ENCODE results near the gene SLX4.
"Not testable (repeated sequence)": the region's sequence is repeated elsewhere in the genome, so short reads cannot be mapped to it uniquely, and the experiment has no call there.

The SLX4 gene

GRCh38 chr16:3612510-3613466 lies 1.4 kb upstream of the SLX4 start:
- Histone ChIP-seq H3K27ac (ENCODE audit: low read depth in 2 of 2, low read length in 2 of 2) (no peak overlapping the region), H3K9me3 (ENCODE audit: control insufficient read depth in 2 of 2, low read length in 2 of 2) (no peaks in the 10 kb centered on the region), H3K4me3 (ENCODE audit: low read length in 2 of 2) (peak overlapping the region; percentile 91 to 95), H3K9ac (ENCODE audit: low read depth in 1 of 2, low read length in 2 of 2) (peak overlapping the region in 1 of 2 donors; percentile 94), H3K27me3 (ENCODE audit: control insufficient read depth in 2 of 2, insufficient read depth in 2 of 2, low read length in 2 of 2) (no peaks in the 10 kb centered on the region), H3K36me3 (ENCODE audit: control insufficient read depth in 2 of 2, insufficient read depth in 2 of 2, low read length in 2 of 2) (no peaks in the 10 kb centered on the region), H3K4me1 (ENCODE audit: control insufficient read depth in 2 of 2, insufficient read depth in 2 of 2, low read length in 2 of 2) (peaks cover 11 to 16% of the 10 kb centered on the region in 2 donors)

- Histone ChIP-seq H3K27ac (ENCODE audit: low read depth in 2 of 2, low read length in 2 of 2) (no peak overlapping the region), H3K9ac (ENCODE audit: low read depth in 1 of 2, low read length in 2 of 2) (peak overlapping the region; percentile 88 to 89), H3K4me1 (ENCODE audit: control insufficient read depth in 2 of 2, insufficient read depth in 2 of 2, low read length in 2 of 2) (peaks cover 11 to 16% of the 10 kb centered on the region in 2 donors)
Observed at GRCh38 chr16:3610698-3611145, 684 bp downstream of the SLX4 start.

GRCh38 chr16:3609895-3610697 lies 1.3 kb downstream of the SLX4 start:
- H3K9me3 ChIP-seq (ENCODE audit: control insufficient read depth in 2 of 2, low read length in 2 of 2), result no peaks in the 10 kb centered on the region
- H3K4me3 ChIP-seq (ENCODE audit: low read length in 2 of 2), result peak overlapping the region; percentile 73 to 91
- H3K27ac ChIP-seq (ENCODE audit: low read depth in 2 of 2, low read length in 2 of 2), result no peak overlapping the region

More at GRCh38 chr16:3610698-3611145, 684 bp downstream of the SLX4 start:
- Histone ChIP-seq H3K4me3 (ENCODE audit: low read length in 2 of 2) (peak overlapping the region; percentile 73 to 91), H3K36me3 (ENCODE audit: control insufficient read depth in 2 of 2, insufficient read depth in 2 of 2, low read length in 2 of 2) (no peaks in the 10 kb centered on the region), H3K27me3 (ENCODE audit: control insufficient read depth in 2 of 2, insufficient read depth in 2 of 2, low read length in 2 of 2) (no peaks in the 10 kb centered on the region), H3K9me3 (ENCODE audit: control insufficient read depth in 2 of 2, low read length in 2 of 2) (no peaks in the 10 kb centered on the region)

GRCh38 chr16:3608976-3609375 lies 2.4 kb downstream of the SLX4 start:
- not testable (repeated sequence) for H3K9ac ChIP-seq (ENCODE audit: low read depth in 1 of 2, low read length in 2 of 2); H3K9me3 ChIP-seq (ENCODE audit: control insufficient read depth in 2 of 2, low read length in 2 of 2); H3K27ac ChIP-seq (ENCODE audit: low read depth in 2 of 2, low read length in 2 of 2); H3K4me3 ChIP-seq (ENCODE audit: low read length in 2 of 2); H3K27me3 ChIP-seq (ENCODE audit: control insufficient read depth in 2 of 2, insufficient read depth in 2 of 2, low read length in 2 of 2); H3K36me3 ChIP-seq (ENCODE audit: control insufficient read depth in 2 of 2, insufficient read depth in 2 of 2, low read length in 2 of 2)
- peaks cover 11 to 16% of the 10 kb centered on the region in 2 donors for H3K4me1 ChIP-seq (ENCODE audit: control insufficient read depth in 2 of 2, insufficient read depth in 2 of 2, low read length in 2 of 2)

More at GRCh38 chr16:3609895-3610697, 1.3 kb downstream of the SLX4 start:
- no peaks in the 10 kb centered on the region for H3K36me3 ChIP-seq (ENCODE audit: control insufficient read depth in 2 of 2, insufficient read depth in 2 of 2, low read length in 2 of 2)
- H3K4me1 ChIP-seq (ENCODE audit: control insufficient read depth in 2 of 2, insufficient read depth in 2 of 2, low read length in 2 of 2), result peaks cover 11 to 16% of the 10 kb centered on the region in 2 donors
- peak overlapping the region; percentile 88 to 89 for H3K9ac ChIP-seq (ENCODE audit: low read depth in 1 of 2, low read length in 2 of 2)
- H3K27me3 ChIP-seq (ENCODE audit: control insufficient read depth in 2 of 2, insufficient read depth in 2 of 2, low read length in 2 of 2), result no peaks in the 10 kb centered on the region

- Histone ChIP-seq H3K9me3 (ENCODE audit: control insufficient read depth in 2 of 2, low read length in 2 of 2) (no peaks in the 10 kb centered on the region), H3K36me3 (ENCODE audit: control insufficient read depth in 2 of 2, insufficient read depth in 2 of 2, low read length in 2 of 2) (peaks cover 0 to 2% of the 10 kb centered on the region in 2 donors), H3K9ac (ENCODE audit: low read depth in 1 of 2, low read length in 2 of 2) (no peak overlapping the region), H3K27me3 (ENCODE audit: control insufficient read depth in 2 of 2, insufficient read depth in 2 of 2, low read length in 2 of 2) (no peaks in the 10 kb centered on the region), H3K4me3 (ENCODE audit: low read length in 2 of 2) (no peak overlapping the region), H3K4me1 (ENCODE audit: control insufficient read depth in 2 of 2, insufficient read depth in 2 of 2, low read length in 2 of 2) (peaks cover 11 to 15% of the 10 kb centered on the region in 2 donors), H3K27ac (ENCODE audit: low read depth in 2 of 2, low read length in 2 of 2) (no peak overlapping the region)
Observed at GRCh38 chr16:3608069-3608468, 3.3 kb downstream of the SLX4 start.

GRCh38 chr16:3607634-3608033 lies 3.8 kb downstream of the SLX4 start:
- Histone ChIP-seq H3K4me1 (ENCODE audit: control insufficient read depth in 2 of 2, insufficient read depth in 2 of 2, low read length in 2 of 2) (peaks cover 8 to 11% of the 10 kb centered on the region in 2 donors), H3K9ac (ENCODE audit: low read depth in 1 of 2, low read length in 2 of 2) (no peak overlapping the region), H3K27me3 (ENCODE audit: control insufficient read depth in 2 of 2, insufficient read depth in 2 of 2, low read length in 2 of 2) (no peaks in the 10 kb centered on the region), H3K9me3 (ENCODE audit: control insufficient read depth in 2 of 2, low read length in 2 of 2) (no peaks in the 10 kb centered on the region), H3K4me3 (ENCODE audit: low read length in 2 of 2) (no peak overlapping the region), H3K27ac (ENCODE audit: low read depth in 2 of 2, low read length in 2 of 2) (no peak overlapping the region), H3K36me3 (ENCODE audit: control insufficient read depth in 2 of 2, insufficient read depth in 2 of 2, low read length in 2 of 2) (peaks cover 0 to 5% of the 10 kb centered on the region in 2 donors)

GRCh38 chr16:3607161-3607560 lies 4.2 kb downstream of the SLX4 start:
- no peaks in the 10 kb centered on the region for H3K9me3 ChIP-seq (ENCODE audit: control insufficient read depth in 2 of 2, low read length in 2 of 2)
- H3K4me1 ChIP-seq (ENCODE audit: control insufficient read depth in 2 of 2, insufficient read depth in 2 of 2, low read length in 2 of 2), result peaks cover 7 to 10% of the 10 kb centered on the region in 2 donors
- no peak overlapping the region for H3K27ac ChIP-seq (ENCODE audit: low read depth in 2 of 2, low read length in 2 of 2)
- H3K27me3 ChIP-seq (ENCODE audit: control insufficient read depth in 2 of 2, insufficient read depth in 2 of 2, low read length in 2 of 2), result no peaks in the 10 kb centered on the region
- no peak overlapping the region for H3K4me3 ChIP-seq (ENCODE audit: low read length in 2 of 2)
- peaks cover 0 to 9% of the 10 kb centered on the region in 2 donors for H3K36me3 ChIP-seq (ENCODE audit: control insufficient read depth in 2 of 2, insufficient read depth in 2 of 2, low read length in 2 of 2)
- H3K9ac ChIP-seq (ENCODE audit: low read depth in 1 of 2, low read length in 2 of 2), result no peak overlapping the region

GRCh38 chr16:3606441-3606840 lies 5.0 kb downstream of the SLX4 start:
- no peak overlapping the region for H3K27ac ChIP-seq (ENCODE audit: low read depth in 2 of 2, low read length in 2 of 2)
- no peak overlapping the region for H3K4me3 ChIP-seq (ENCODE audit: low read length in 2 of 2)
- H3K4me1 ChIP-seq (ENCODE audit: control insufficient read depth in 2 of 2, insufficient read depth in 2 of 2, low read length in 2 of 2), result peaks cover 7 to 10% of the 10 kb centered on the region in 2 donors
- no peak overlapping the region for H3K9ac ChIP-seq (ENCODE audit: low read depth in 1 of 2, low read length in 2 of 2)
- no peaks in the 10 kb centered on the region for H3K27me3 ChIP-seq (ENCODE audit: control insufficient read depth in 2 of 2, insufficient read depth in 2 of 2, low read length in 2 of 2)
- no peaks in the 10 kb centered on the region for H3K9me3 ChIP-seq (ENCODE audit: control insufficient read depth in 2 of 2, low read length in 2 of 2)
- peaks cover 0 to 12% of the 10 kb centered on the region in 2 donors for H3K36me3 ChIP-seq (ENCODE audit: control insufficient read depth in 2 of 2, insufficient read depth in 2 of 2, low read length in 2 of 2)

GRCh38 chr16:3602320-3602653 lies 9.1 kb downstream of the SLX4 start:
- Histone ChIP-seq H3K27me3 (ENCODE audit: control insufficient read depth in 2 of 2, insufficient read depth in 2 of 2, low read length in 2 of 2) (no peaks in the 10 kb centered on the region), H3K4me3 (ENCODE audit: low read length in 2 of 2) (no peak overlapping the region), H3K36me3 (ENCODE audit: control insufficient read depth in 2 of 2, insufficient read depth in 2 of 2, low read length in 2 of 2) (peaks cover 0 to 24% of the 10 kb centered on the region in 2 donors), H3K27ac (ENCODE audit: low read depth in 2 of 2, low read length in 2 of 2) (no peak overlapping the region), H3K9me3 (ENCODE audit: control insufficient read depth in 2 of 2, low read length in 2 of 2) (no peaks in the 10 kb centered on the region), H3K9ac (ENCODE audit: low read depth in 1 of 2, low read length in 2 of 2) (no peak overlapping the region), H3K4me1 (ENCODE audit: control insufficient read depth in 2 of 2, insufficient read depth in 2 of 2, low read length in 2 of 2) (no peaks in the 10 kb centered on the region)

Measured in mucosa of rectum (tissue), 2 donors.